Right lobe of liver (tissue), 6 donors: ENCODE measurements around the gene CPNE2. TPM values are rescaled to one million over a fixed set of nuclear protein-coding genes. Genes with fewer than 3 reads are reported as not detected.
A peak's percentile ranks its signal among the peaks of the same experiment; 100 is the strongest.
"Not testable (repeated sequence)": the region's sequence is repeated elsewhere in the genome, so short reads cannot be mapped to it uniquely, and the experiment has no call there.

Experiments used
- ATAC-seq, 4 donors: fragments of 200-7000 bp; cut with Tn5 transposase; one replicate each; pipeline ENCODE4 v1.9.1; 2020; ENCODE audit warnings: mild to moderate bottlenecking in 4 of 4, moderate library complexity in 4 of 4
- DNase-seq, 3 donors: peaks; one replicate each; pipeline ENCODE4 v3.0.0-alpha.2; 2020
- H3K27ac ChIP-seq, 3 donors: fragments of 200-600 bp; one replicate each; pipeline ENCODE4 v1.8.0; 2022
- H3K27me3 ChIP-seq, 2 donors: fragments of 200-600 bp; one replicate each; pipeline ENCODE4 v1.8.0; 2022
- H3K36me3 ChIP-seq, 4 donors: fragments of 200-600 bp; sonication (generic) in 1 of 4; one replicate each; pipeline versions ENCODE4 v1.5.1 to v1.8.0; 2017 to 2022; ENCODE audit warnings: control low read depth in 1 of 4
- H3K4me1 ChIP-seq, 4 donors: fragments of 200-600 bp; sonication (generic) in 1 of 4; one replicate each; pipeline versions ENCODE4 v1.5.1 to v1.8.0; 2017 to 2022; ENCODE audit warnings: control low read depth in 1 of 4
- H3K4me3 ChIP-seq, 3 donors: fragments of 200-600 bp; one replicate each; pipeline ENCODE4 v1.8.0; 2022
- H3K9me3 ChIP-seq, 4 donors: fragments of 200-600 bp; sonication (generic) in 1 of 4; one replicate each; pipeline versions ENCODE4 v1.5.1 to v1.8.0; 2017 to 2022; ENCODE audit warnings: control low read depth in 1 of 4
- CTCF ChIP-seq, 4 donors: fragments of 200-600 bp in 3 of 4; fragments of 450-650 bp in 1 of 4; IDR thresholded peaks; one replicate each; pipeline versions ENCODE4 v1.5.1 to v1.8.0; 2016 to 2022; ENCODE audit warnings: antibody characterized with exemption in 4 of 4, mild to moderate bottlenecking in 2 of 4
- POLR2A ChIP-seq: fragments of 450-650 bp; IDR thresholded peaks from one replicate; pipeline ENCODE4 v1.6.1; 2017; ENCODE audit warnings: antibody characterized with exemption, mild to moderate bottlenecking
- WGBS: methylation state at CpG from one replicate; pipeline ENCODE4 v1.1.6; 2018; ENCODE audit warnings: low coverage, low lambda C conversion rate; ENCODE audit not compliant: insufficient coverage; ENCODE audit errors: missing lambda C conversion rate; 5-methylcytosine and 5-hydroxymethylcytosine counted together
- intact Hi-C, 2 donors: fragments of 100-400 bp; cut with DNase I; formaldehyde crosslinking; loops; one replicate each; pipeline versions ENCODE4 v1.11.2 to v1.14.1; 2022
- total RNA-seq, 6 experiments: library from RNA; depleted of rRNA in 2 of 6; stranded (reverse); fragments of >200 nt in 2 of 6; fragmentation: NEBNext Ultra II Directional in 3 of 6; extraction: Animal tissue kit (Norgen Biotek cat#: 25700) in 3 of 6; gene quantifications; one replicate each; pipeline versions ENCODE4 v1.1.0 to v1.2.4, GENCODE V29; 2016 to 2023
- donor health status: DM: no; HTN: yes; CAD: no.
- donor health status: DM: no; HTN: no; CAD: no.
- donor health status: DM: no; HTN: no; CAD: no.
- donor health status: DM: no; HTN: yes; CAD: no.
- donor health status: DM: no; HTN: yes; CAD: no.

CPNE2 gene
- total RNA-seq, 6 experiments from 2014 or later = 4.0 to 10.9 (median 9.7) TPM

- ATAC-seq (no peak), DNase-seq (no peak)
- Histone ChIP-seq H3K27me3 (no peaks in the 10 kb centered on the region), H3K9me3 (no peaks in the 10 kb centered on the region), H3K4me1 (peaks cover 0 to 6% (median 1%) of the 10 kb centered on the region in 4 donors), H3K36me3 (no peaks in the 10 kb centered on the region), H3K27ac (no peak overlapping the region), H3K4me3 (no peak overlapping the region)
- no peak for TF ChIP-seq POLR2A
- TF ChIP-seq CTCF (IDR thresholded peaks at IDR 0.05) = no peak
- intact Hi-C loops = no loop called here
- WGBS = 89% methylated on average over 3 of the region's 3 CpGs
Measured at GRCh38 chr16:57067347-57067746, 25.0 kb upstream of the CPNE2 start.

- intact Hi-C loops = no loop called here
Measured at GRCh38 chr16:57069053-57069452, 23.3 kb upstream of the CPNE2 start.

GRCh38 chr16:57069635-57070370 is 22.6 kb upstream of the CPNE2 start:
- Histone ChIP-seq H3K27me3 (no peaks in the 10 kb centered on the region), H3K36me3 (no peaks in the 10 kb centered on the region), H3K9me3 (no peaks in the 10 kb centered on the region), H3K4me1 (no peaks in the 10 kb centered on the region), H3K4me3 (no peak overlapping the region), H3K27ac (no peak overlapping the region)
- intact Hi-C loops = no loop called here
- 80% methylated on average over 3 of the region's 8 CpGs for WGBS
- ATAC-seq (peak in 2 of 4 donors; percentile 7 to 16), DNase-seq (no peak)
- TF ChIP-seq CTCF (IDR thresholded peaks at IDR 0.05) (no peak), POLR2A (no peak)

More at GRCh38 chr16:57069053-57069452, 23.3 kb upstream of the CPNE2 start:
- TF ChIP-seq CTCF (IDR thresholded peaks at IDR 0.05) = no peak
- no peaks in the 10 kb centered on the region for H3K9me3 ChIP-seq
- H3K27me3 ChIP-seq = no peaks in the 10 kb centered on the region
- H3K27ac ChIP-seq = no peak overlapping the region
- no peak for ATAC-seq
- 84% methylated on average over 7 of the region's 7 CpGs for WGBS
- no peak overlapping the region for H3K4me3 ChIP-seq
- no peaks in the 10 kb centered on the region for H3K4me1 ChIP-seq
- no peaks in the 10 kb centered on the region for H3K36me3 ChIP-seq
- DNase-seq = no peak

- H3K4me3 ChIP-seq = no peak overlapping the region
- no peaks in the 10 kb centered on the region for H3K4me1 ChIP-seq
- ATAC-seq (no peak), DNase-seq (no peak)
- no peaks in the 10 kb centered on the region for H3K36me3 ChIP-seq
- H3K27me3 ChIP-seq = no peaks in the 10 kb centered on the region
- intact Hi-C loops = no loop called here
- TF ChIP-seq POLR2A (no peak), CTCF (IDR thresholded peaks at IDR 0.05) (no peak)
- H3K9me3 ChIP-seq = no peaks in the 10 kb centered on the region
- WGBS = 100% methylated on average over 1 of the region's 2 CpGs
- no peak overlapping the region for H3K27ac ChIP-seq
Measured at GRCh38 chr16:57070424-57070823, 22.0 kb upstream of the CPNE2 start.

GRCh38 chr16:57071081-57071732 is 21.2 kb upstream of the CPNE2 start:
- H3K36me3 ChIP-seq, ATAC-seq, H3K4me3 ChIP-seq, intact Hi-C loops, H3K4me1 ChIP-seq, H3K9me3 ChIP-seq, H3K27me3 ChIP-seq, DNase-seq, H3K27ac ChIP-seq: not testable (repeated sequence)
- WGBS = 86% methylated on average over 4 of the region's 4 CpGs
